Measurements from ENCODE around the gene WFIKKN1. TPM values are rescaled to one million over a fixed set of nuclear protein-coding genes. Genes with fewer than 3 reads are reported as not detected.

Gene WFIKKN1
- total RNA-seq, 1 experiment from 2014 or later = 12.3 TPM

DNA sequence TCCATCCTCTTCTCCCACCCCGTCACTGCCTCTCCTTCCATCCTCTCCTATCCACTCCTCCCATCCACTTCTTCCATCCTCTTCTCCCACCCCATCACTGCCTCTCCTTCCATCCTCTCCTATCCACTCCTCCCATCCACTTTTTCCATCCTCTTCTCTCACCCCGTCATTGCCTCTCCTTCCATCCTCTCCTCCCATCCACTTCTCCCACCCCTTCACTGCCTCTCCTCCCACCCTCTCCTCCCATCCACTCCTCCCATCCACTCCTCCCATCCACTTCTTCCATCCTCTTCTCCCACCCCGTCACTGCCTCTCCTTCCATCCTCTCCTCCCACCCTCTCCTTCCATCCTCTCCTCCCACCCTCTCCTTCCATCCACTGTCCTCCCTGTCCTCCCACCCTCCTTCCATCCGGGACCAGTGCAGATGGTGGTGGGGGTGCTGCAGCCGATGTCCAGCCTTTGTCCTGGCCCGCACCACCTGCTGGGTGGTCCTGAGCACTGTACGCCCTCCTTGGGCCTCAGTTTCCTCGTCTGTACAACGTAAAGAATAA is 1.1 kb downstream of the WFIKKN1 start:
- H3K27ac Mint-ChIP-seq = no peak overlapping the region
- ChIA-PET CTCF (interaction anchor here (0.9 to 2.7 kb wide), 4 partner anchors 10 to 31 kb away, joined by 3 to 18 read pairs (median 8); partner anchors contain the start of gene WDR90), POLR2A (no interaction called here)
- no peaks in the 10 kb centered on the region for H3K36me3 Mint-ChIP-seq
- no peak overlapping the region for H3K4me3 Mint-ChIP-seq
- TF ChIP-seq MXD4 (CRISPR knock-in tag; IDR thresholded peaks at IDR 0.05; ENCODE audit: borderline replicate concordance) = no peak
- TF ChIP-seq, protein P1, sequence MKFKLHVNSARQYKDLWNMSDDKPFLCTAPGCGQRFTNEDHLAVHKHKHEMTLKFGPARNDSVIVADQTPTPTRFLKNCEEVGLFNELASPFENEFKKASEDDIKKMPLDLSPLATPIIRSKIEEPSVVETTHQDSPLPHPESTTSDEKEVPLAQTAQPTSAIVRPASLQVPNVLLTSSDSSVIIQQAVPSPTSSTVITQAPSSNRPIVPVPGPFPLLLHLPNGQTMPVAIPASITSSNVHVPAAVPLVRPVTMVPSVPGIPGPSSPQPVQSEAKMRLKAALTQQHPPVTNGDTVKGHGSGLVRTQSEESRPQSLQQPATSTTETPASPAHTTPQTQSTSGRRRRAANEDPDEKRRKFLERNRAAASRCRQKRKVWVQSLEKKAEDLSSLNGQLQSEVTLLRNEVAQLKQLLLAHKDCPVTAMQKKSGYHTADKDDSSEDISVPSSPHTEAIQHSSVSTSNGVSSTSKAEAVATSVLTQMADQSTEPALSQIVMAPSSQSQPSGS (CRISPR knock-in tag; IDR thresholded peaks at IDR 0.05; ENCODE audit: borderline replicate concordance, low read depth) = no peak
- TF ChIP-seq RORB (CRISPR knock-in tag; IDR thresholded peaks at IDR 0.05) = no peak
- no peak for TF ChIP-seq ZNF671 (CRISPR knock-in tag; IDR thresholded peaks at IDR 0.05)
- TF ChIP-seq, protein P2, sequence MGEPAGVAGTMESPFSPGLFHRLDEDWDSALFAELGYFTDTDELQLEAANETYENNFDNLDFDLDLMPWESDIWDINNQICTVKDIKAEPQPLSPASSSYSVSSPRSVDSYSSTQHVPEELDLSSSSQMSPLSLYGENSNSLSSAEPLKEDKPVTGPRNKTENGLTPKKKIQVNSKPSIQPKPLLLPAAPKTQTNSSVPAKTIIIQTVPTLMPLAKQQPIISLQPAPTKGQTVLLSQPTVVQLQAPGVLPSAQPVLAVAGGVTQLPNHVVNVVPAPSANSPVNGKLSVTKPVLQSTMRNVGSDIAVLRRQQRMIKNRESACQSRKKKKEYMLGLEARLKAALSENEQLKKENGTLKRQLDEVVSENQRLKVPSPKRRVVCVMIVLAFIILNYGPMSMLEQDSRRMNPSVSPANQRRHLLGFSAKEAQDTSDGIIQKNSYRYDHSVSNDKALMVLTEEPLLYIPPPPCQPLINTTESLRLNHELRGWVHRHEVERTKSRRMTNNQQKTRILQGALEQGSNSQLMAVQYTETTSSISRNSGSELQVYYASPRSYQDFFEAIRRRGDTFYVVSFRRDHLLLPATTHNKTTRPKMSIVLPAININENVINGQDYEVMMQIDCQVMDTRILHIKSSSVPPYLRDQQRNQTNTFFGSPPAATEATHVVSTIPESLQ (CRISPR knock-in tag; IDR thresholded peaks at IDR 0.05) = no peak
- TF ChIP-seq NFATC4 (CRISPR knock-in tag; IDR thresholded peaks at IDR 0.05) = no peak
- TF ChIP-seq RELA (CRISPR knock-in tag; IDR thresholded peaks at IDR 0.05; ENCODE audit: borderline replicate concordance) = no peak
- TF ChIP-seq NR1H2 (CRISPR knock-in tag; IDR thresholded peaks at IDR 0.05) = no peak
- TF ChIP-seq, protein P3, sequence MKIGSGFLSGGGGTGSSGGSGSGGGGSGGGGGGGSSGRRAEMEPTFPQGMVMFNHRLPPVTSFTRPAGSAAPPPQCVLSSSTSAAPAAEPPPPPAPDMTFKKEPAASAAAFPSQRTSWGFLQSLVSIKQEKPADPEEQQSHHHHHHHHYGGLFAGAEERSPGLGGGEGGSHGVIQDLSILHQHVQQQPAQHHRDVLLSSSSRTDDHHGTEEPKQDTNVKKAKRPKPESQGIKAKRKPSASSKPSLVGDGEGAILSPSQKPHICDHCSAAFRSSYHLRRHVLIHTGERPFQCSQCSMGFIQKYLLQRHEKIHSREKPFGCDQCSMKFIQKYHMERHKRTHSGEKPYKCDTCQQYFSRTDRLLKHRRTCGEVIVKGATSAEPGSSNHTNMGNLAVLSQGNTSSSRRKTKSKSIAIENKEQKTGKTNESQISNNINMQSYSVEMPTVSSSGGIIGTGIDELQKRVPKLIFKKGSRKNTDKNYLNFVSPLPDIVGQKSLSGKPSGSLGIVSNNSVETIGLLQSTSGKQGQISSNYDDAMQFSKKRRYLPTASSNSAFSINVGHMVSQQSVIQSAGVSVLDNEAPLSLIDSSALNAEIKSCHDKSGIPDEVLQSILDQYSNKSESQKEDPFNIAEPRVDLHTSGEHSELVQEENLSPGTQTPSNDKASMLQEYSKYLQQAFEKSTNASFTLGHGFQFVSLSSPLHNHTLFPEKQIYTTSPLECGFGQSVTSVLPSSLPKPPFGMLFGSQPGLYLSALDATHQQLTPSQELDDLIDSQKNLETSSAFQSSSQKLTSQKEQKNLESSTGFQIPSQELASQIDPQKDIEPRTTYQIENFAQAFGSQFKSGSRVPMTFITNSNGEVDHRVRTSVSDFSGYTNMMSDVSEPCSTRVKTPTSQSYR (CRISPR knock-in tag; IDR thresholded peaks at IDR 0.05) = no peak
- TF ChIP-seq PRRX2 (CRISPR knock-in tag; IDR thresholded peaks at IDR 0.05) = no peak
- TF ChIP-seq, protein P4, sequence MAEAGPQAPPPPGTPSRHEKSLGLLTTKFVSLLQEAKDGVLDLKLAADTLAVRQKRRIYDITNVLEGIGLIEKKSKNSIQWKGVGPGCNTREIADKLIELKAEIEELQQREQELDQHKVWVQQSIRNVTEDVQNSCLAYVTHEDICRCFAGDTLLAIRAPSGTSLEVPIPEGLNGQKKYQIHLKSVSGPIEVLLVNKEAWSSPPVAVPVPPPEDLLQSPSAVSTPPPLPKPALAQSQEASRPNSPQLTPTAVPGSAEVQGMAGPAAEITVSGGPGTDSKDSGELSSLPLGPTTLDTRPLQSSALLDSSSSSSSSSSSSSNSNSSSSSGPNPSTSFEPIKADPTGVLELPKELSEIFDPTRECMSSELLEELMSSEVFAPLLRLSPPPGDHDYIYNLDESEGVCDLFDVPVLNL (CRISPR knock-in tag; IDR thresholded peaks at IDR 0.05; ENCODE audit: borderline replicate concordance, low read depth) = no peak
- no peak for DNase-seq (ENCODE audit: low spot score)
- H3K9me3 Mint-ChIP-seq = no peaks in the 10 kb centered on the region
- H3K27me3 Mint-ChIP-seq (ENCODE audit: low read depth) = peaks cover 4% of the 10 kb centered on the region; the same call in 1 of the 2 replicates
- no peak for ATAC-seq
- H3K4me1 Mint-ChIP-seq = peaks cover 18% of the 10 kb centered on the region

DNA sequence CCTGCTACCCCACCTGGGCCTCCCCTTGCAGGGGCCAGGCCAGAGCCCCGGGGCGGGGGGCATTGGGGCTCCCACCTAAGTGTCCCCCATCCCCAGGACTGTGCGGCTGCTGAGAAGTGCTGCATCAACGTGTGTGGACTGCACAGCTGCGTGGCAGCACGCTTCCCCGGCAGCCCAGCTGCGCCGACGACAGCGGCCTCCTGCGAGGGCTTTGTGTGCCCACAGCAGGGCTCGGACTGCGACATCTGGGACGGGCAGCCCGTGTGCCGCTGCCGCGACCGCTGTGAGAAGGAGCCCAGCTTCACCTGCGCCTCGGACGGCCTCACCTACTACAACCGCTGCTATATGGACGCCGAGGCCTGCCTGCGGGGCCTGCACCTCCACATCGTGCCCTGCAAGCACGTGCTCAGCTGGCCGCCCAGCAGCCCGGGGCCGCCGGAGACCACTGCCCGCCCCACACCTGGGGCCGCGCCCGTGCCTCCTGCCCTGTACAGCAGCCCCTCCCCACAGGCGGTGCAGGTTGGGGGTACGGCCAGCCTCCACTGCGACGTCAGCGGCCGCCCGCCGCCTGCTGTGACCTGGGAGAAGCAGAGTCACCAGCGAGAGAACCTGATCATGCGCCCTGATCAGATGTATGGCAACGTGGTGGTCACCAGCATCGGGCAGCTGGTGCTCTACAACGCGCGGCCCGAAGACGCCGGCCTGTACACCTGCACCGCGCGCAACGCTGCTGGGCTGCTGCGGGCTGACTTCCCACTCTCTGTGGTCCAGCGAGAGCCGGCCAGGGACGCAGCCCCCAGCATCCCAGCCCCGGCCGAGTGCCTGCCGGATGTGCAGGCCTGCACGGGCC is 1.9 kb downstream of the WFIKKN1 start:
- ATAC-seq (no peak), DNase-seq (ENCODE audit: low spot score) (no peak)
- peaks cover 22% of the 10 kb centered on the region for H3K4me1 Mint-ChIP-seq
- CTCF ChIA-PET = no interaction called here
- no peak overlapping the region for H3K4me3 Mint-ChIP-seq
- H3K27me3 Mint-ChIP-seq (ENCODE audit: low read depth) = peaks cover 4% of the 10 kb centered on the region; the same call in 1 of the 2 replicates
- 0 out of 2 replicates have a peak, but pooled peaks have one; percentile 23 for TF ChIP-seq ZNF263 (CRISPR knock-in tag; IDR thresholded peaks at IDR 0.05; ENCODE audit: low read depth)
- TF ChIP-seq, protein P5, sequence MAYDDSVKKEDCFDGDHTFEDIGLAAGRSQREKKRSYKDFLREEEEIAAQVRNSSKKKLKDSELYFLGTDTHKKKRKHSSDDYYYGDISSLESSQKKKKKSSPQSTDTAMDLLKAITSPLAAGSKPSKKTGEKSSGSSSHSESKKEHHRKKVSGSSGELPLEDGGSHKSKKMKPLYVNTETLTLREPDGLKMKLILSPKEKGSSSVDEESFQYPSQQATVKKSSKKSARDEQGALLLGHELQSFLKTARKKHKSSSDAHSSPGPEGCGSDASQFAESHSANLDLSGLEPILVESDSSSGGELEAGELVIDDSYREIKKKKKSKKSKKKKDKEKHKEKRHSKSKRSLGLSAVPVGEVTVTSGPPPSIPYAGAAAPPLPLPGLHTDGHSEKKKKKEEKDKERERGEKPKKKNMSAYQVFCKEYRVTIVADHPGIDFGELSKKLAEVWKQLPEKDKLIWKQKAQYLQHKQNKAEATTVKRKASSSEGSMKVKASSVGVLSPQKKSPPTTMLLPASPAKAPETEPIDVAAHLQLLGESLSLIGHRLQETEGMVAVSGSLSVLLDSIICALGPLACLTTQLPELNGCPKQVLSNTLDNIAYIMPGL (CRISPR knock-in tag; IDR thresholded peaks at IDR 0.05) = 0 out of 2 replicates have a peak, but pooled peaks have one; percentile 24
- TF ChIP-seq, protein P3 (CRISPR knock-in tag; IDR thresholded peaks at IDR 0.05) = no peak
- H3K9me3 Mint-ChIP-seq = no peaks in the 10 kb centered on the region
- POLR2A ChIA-PET = no interaction called here
- no peaks in the 10 kb centered on the region for H3K36me3 Mint-ChIP-seq
- H3K27ac Mint-ChIP-seq = no peak overlapping the region
